Endothelial cell of umbilical vein (primary cell): Measurements from ENCODE around the gene PLSCR1. TPM values are rescaled to one million over a fixed set of nuclear protein-coding genes. Genes with fewer than 3 reads are reported as not detected.

ENCODE experiments used
- BruUV-seq: library from RNA; stranded (reverse); fragments of 400-500 nt; replicated peaks from 2 replicates; lab custom pipeline; 2021; lab: Mats Ljungman, UMichigan
- CTCF ChIA-PET: fragments of 300-600, 350-600 bp; sonication (Branson Sonifier 250); formaldehyde crosslinking; loops from one replicate; lab custom pipeline; 2021; ENCODE audit warnings: antibody characterized with exemption, inconsistent platforms; lab: Charles Lee
- POLR2A ChIA-PET: fragments of 300-600, 350-600 bp; sonication (Branson Sonifier 250); formaldehyde crosslinking; loops from one replicate; lab custom pipeline; 2021; ENCODE audit warnings: antibody characterized with exemption, inconsistent platforms; lab: Charles Lee
- DNase-seq: peaks from one replicate; pipeline ENCODE4 v3.0.0-alpha.2; 2011; ENCODE audit warnings: low read depth, low spot score
- FAIRE-seq: peaks from 2 replicates; lab custom pipeline; 2011; peaks lifted over from hg19 to GRCh38; lab: Jason Lieb, UNC
- H2AFZ ChIP-seq: 2 replicates; pipeline ENCODE4 v1.6.0; 2012; ENCODE audit warnings: low read depth, low read length, control low read depth, inconsistent platforms
- H3K27ac ChIP-seq: 2 replicates; pipeline ENCODE4 v1.5.1; 2011; ENCODE audit warnings: low read depth, mild to moderate bottlenecking, control low read depth, low read length, moderate library complexity; ENCODE audit not compliant: insufficient read depth
- H3K27me3 ChIP-seq, 2 experiments: 2 replicates each; pipeline versions ENCODE4 v1.6.0 to v1.6.1; 2011; ENCODE audit warnings: low read length in 2 of 2, mixed read lengths in 1 of 2; ENCODE audit not compliant: control insufficient read depth in 2 of 2, insufficient read depth in 2 of 2
- H3K36me3 ChIP-seq, 2 experiments: 2 replicates in 1 of 2; 3 replicates in 1 of 2; pipeline ENCODE4 v1.5.1; 2011; ENCODE audit warnings: low read length in 2 of 2, mild to moderate bottlenecking in 1 of 2, moderate library complexity in 1 of 2; ENCODE audit not compliant: control insufficient read depth in 2 of 2, insufficient read depth in 2 of 2; ENCODE audit errors: extremely low read depth in 1 of 2
- H3K4me1 ChIP-seq: 3 replicates; pipeline ENCODE4 v1.5.1; 2011; ENCODE audit warnings: mild to moderate bottlenecking, low read length; ENCODE audit not compliant: control insufficient read depth, insufficient read depth; ENCODE audit errors: extremely low read depth
- H3K4me2 ChIP-seq: 2 replicates; pipeline ENCODE4 v1.6.1; 2011; ENCODE audit warnings: low read length, control low read depth, mixed read lengths; ENCODE audit not compliant: insufficient read depth
- H3K4me3 ChIP-seq, 3 experiments: fragments of 200-600 bp in 1 of 3; sonication (generic), shearing (Covaris generic) in 1 of 3; replicated peaks in 1 of 3; 2 replicates each; pipeline ENCODE4 v1.5.1; 2011 to 2016; ENCODE audit warnings: control low read depth in 3 of 3, low read length in 3 of 3, mild to moderate bottlenecking in 2 of 3, inconsistent platforms in 1 of 3, low read depth in 1 of 3, moderate library complexity in 1 of 3; ENCODE audit not compliant: insufficient read depth in 1 of 3
- H3K79me2 ChIP-seq: 2 replicates; pipeline ENCODE4 v1.6.0; 2012; ENCODE audit warnings: low read length, inconsistent platforms; ENCODE audit not compliant: control insufficient read depth, insufficient read depth
- H3K9ac ChIP-seq: replicated peaks from 2 replicates; pipeline ENCODE3; 2011; ENCODE audit warnings: low read length, control low read depth; ENCODE audit not compliant: insufficient read depth; ENCODE audit errors: extremely low read depth
- H3K9me1 ChIP-seq: replicated peaks from 3 replicates; pipeline ENCODE4 v1.6.0; 2011; ENCODE audit warnings: mild to moderate bottlenecking, low read length; ENCODE audit not compliant: control insufficient read depth, insufficient read depth; ENCODE audit errors: extremely low read depth
- H3K9me3 ChIP-seq: replicated peaks from 2 replicates; pipeline ENCODE4 v1.5.1; 2012; ENCODE audit warnings: low read length, inconsistent platforms; ENCODE audit not compliant: control insufficient read depth, insufficient read depth
- H4K20me1 ChIP-seq: replicated peaks from 2 replicates; pipeline ENCODE3; 2011; ENCODE audit warnings: mild to moderate bottlenecking, low read length; ENCODE audit not compliant: control insufficient read depth, insufficient read depth; ENCODE audit errors: extremely low read depth
- CTCF ChIP-seq, 2 donors: IDR thresholded peaks; 1 replicate in 1 of 2; 2 replicates in 1 of 2; pipeline ENCODE4 v1.5.1; 2011; ENCODE audit warnings: low read length in 2 of 2, mild to moderate bottlenecking in 2 of 2, moderate library complexity in 2 of 2, control low read depth in 1 of 2, inconsistent platforms in 1 of 2, low read depth in 1 of 2; ENCODE audit not compliant: insufficient read depth in 1 of 2; ENCODE audit errors: extremely low read depth in 1 of 2
- EZH2 ChIP-seq: IDR thresholded peaks from 2 replicates; pipeline ENCODE4 v1.6.1; 2012; ENCODE audit warnings: borderline replicate concordance, low read depth, mild to moderate bottlenecking, moderate library complexity, low read length, inconsistent platforms; ENCODE audit not compliant: severe bottlenecking
- FOS ChIP-seq: IDR thresholded peaks from 2 replicates; pipeline ENCODE4 v1.6.1; 2011; ENCODE audit warnings: mild to moderate bottlenecking, low read length, moderate library complexity, borderline replicate concordance; ENCODE audit not compliant: insufficient read depth
- GATA2 ChIP-seq: IDR thresholded peaks from 2 replicates; pipeline ENCODE4 v1.7.0; 2011; ENCODE audit warnings: low read depth, mild to moderate bottlenecking, moderate library complexity, mixed read lengths, low read length; ENCODE audit not compliant: insufficient read length, insufficient read depth
- JUN ChIP-seq: IDR thresholded peaks from 2 replicates; pipeline ENCODE4 v1.6.1; 2011; ENCODE audit warnings: borderline replicate concordance, low read depth; ENCODE audit not compliant: insufficient read length, insufficient read depth
- MAX ChIP-seq: IDR thresholded peaks from 2 replicates; pipeline ENCODE4 v1.6.1; 2011; ENCODE audit not compliant: insufficient read depth, insufficient read length
- MYC ChIP-seq: IDR thresholded peaks from one replicate; pipeline ENCODE4 v1.6.1; 2011; ENCODE audit warnings: mild to moderate bottlenecking, low read depth, low read length
- POLR2A ChIP-seq: IDR thresholded peaks from 2 replicates; pipeline ENCODE4 v1.6.1; 2012; ENCODE audit warnings: low read depth, mild to moderate bottlenecking, control low read depth, low read length
- POLR2AphosphoS5 ChIP-seq: IDR thresholded peaks from 2 replicates; pipeline ENCODE4 v1.6.1; 2012; ENCODE audit warnings: low read depth, mild to moderate bottlenecking, control low read depth, low read length, moderate library complexity; ENCODE audit not compliant: insufficient read depth
- dilution Hi-C: fragments of 300-500 bp; cut with MboI; formaldehyde crosslinking; loops from one replicate; pipeline ENCODE4 v1.15.0; 2019; ENCODE audit warnings: low sequenced_read_pairs; ENCODE audit not compliant: extremely low pct_ligation_motif_present
- intact Hi-C: fragments of 100-400 bp; cut with micrococcal nuclease; formaldehyde crosslinking; loops from one replicate; pipeline ENCODE4 v1.10.0; 2022
- polyA plus RNA-seq, 4 experiments: library from polyadenylated mRNA; depleted of rRNA in 3 of 4; stranded (reverse) in 3 of 4; unstranded in 1 of 4; fragments of >200 nt; gene quantifications; 2 replicates each; pipeline versions ENCODE4 v1.2.1 to v1.2.3, GENCODE V29; 2011 to 2012; ENCODE audit warnings: missing spikeins in 1 of 4
- total RNA-seq: library from RNA; stranded (reverse); gene quantifications from 2 replicates; pipeline ENCODE4 v1.2.3, GENCODE V29; 2021

PLSCR1 gene
- total and polyA plus RNA-seq, 2 donors (not counting 3 experiments of a cell fraction or from before 2014, with no cell fraction given), result 53.2 to 78.7 TPM

GRCh38 chr3:146501752-146502151 is 42.7 kb downstream of the PLSCR1 start:
- ChIA-PET CTCF (no interaction called here), POLR2A (no interaction called here)
- FAIRE-seq (no peak), DNase-seq (no peak)
- Histone ChIP-seq H3K9me3 (no peaks in the 10 kb centered on the region), H3K79me2 (no peaks in the 10 kb centered on the region), H3K27ac (no peak overlapping the region), H3K9me1 (no peaks in the 10 kb centered on the region), H3K4me3 (no peak overlapping the region), H3K27me3 (no peaks in the 10 kb centered on the region), H2AFZ (no peak overlapping the region), H3K4me1 (peaks cover 25% of the 10 kb centered on the region), H3K36me3 (no peaks in the 10 kb centered on the region), H3K9ac (no peak overlapping the region), H4K20me1 (no peaks in the 10 kb centered on the region), H3K4me2 (no peak overlapping the region)
- TF ChIP-seq CTCF (IDR thresholded peaks at IDR 0.05; ENCODE audit: extremely low read depth in 1 of 2, insufficient read depth in 1 of 2, low read depth in 1 of 2, low read length in 2 of 2), result no peak
- no peak for TF ChIP-seq MYC
- no peak for TF ChIP-seq POLR2A
- no peak for TF ChIP-seq EZH2
- no peak for TF ChIP-seq MAX
- no peak for TF ChIP-seq GATA2
- TF ChIP-seq POLR2AphosphoS5, result no peak
- TF ChIP-seq JUN, result no peak
- TF ChIP-seq FOS, result no peak
- no TSS peak for BruUV-seq
- intact Hi-C loops (no loop called here), dilution Hi-C loops (no loop called here)
